ENCODE results near the gene RUSF1. TPM values are rescaled to one million over a fixed set of nuclear protein-coding genes. Genes with fewer than 3 reads are reported as not detected.

The RUSF1 gene
- total RNA-seq, 2 experiments from 2014 or later: 35.8 to 36.7 TPM

DNA sequence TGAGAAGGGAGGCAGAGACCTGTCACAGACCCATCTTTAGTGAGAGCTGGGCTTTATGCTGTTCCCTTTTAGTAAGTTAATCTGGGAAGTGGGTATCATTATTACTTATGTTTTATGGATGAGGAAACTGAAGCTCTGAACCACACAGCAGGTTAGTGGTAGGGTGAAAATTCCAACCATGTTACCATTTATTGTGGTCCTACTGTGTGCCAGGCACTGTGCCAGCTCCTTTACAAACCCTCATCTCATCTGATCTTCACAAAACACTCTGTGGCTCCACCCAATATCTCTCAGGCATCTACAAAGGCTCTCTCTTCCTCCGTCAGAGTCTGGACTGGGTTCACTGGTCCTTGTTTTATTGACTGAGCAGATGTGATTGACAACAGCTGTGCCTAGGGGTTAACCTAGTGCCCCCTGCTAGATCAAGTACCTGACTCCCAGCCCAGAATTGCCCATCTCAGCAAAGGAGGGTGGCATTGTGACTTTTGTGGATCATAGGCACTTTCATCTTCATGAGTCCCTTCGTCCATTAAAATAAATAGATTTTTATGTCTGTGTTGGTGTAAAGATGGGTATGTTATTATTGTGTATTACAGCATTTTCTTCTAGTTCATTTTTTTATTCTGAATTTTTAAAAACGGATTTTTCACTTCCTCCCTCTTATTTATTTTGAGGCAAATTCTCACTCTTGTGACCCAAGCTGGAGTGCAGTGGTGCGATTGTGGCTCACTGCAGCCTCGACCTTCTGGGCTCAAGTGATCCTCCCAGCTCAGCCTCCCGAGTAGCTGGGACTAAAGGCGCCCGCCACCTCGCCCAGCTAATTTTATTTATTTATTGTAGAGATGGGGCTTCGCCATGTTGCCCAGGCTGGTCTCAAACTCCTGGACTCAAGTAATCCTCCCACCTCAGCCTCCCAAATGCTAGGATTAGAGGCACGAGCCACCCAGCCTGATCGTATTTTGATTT is 33.1 kb downstream of the RUSF1 start:
- H3K27me3 Mint-ChIP-seq: peaks cover 19% of the 10 kb centered on the region
- intact Hi-C loops (cut with micrococcal nuclease): no loop called here
- TF ChIP-seq, protein P1, sequence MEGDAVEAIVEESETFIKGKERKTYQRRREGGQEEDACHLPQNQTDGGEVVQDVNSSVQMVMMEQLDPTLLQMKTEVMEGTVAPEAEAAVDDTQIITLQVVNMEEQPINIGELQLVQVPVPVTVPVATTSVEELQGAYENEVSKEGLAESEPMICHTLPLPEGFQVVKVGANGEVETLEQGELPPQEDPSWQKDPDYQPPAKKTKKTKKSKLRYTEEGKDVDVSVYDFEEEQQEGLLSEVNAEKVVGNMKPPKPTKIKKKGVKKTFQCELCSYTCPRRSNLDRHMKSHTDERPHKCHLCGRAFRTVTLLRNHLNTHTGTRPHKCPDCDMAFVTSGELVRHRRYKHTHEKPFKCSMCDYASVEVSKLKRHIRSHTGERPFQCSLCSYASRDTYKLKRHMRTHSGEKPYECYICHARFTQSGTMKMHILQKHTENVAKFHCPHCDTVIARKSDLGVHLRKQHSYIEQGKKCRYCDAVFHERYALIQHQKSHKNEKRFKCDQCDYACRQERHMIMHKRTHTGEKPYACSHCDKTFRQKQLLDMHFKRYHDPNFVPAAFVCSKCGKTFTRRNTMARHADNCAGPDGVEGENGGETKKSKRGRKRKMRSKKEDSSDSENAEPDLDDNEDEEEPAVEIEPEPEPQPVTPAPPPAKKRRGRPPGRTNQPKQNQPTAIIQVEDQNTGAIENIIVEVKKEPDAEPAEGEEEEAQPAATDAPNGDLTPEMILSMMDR (IDR thresholded peaks at IDR 0.05): no peak
- POLR2A ChIA-PET: interaction anchor here (0.9 to 4.2 kb wide), 4 partner anchors 13 to 33 kb away, joined by 3 to 16 read pairs (median 5); partner anchors contain the start of gene RUSF1
- CTCF ChIA-PET: interaction anchor here (0.6 to 10.2 kb wide), 3 partner anchors 12 to 164 kb away, joined by 3 to 70 read pairs (median 3); partner anchors contain the start of gene ARMC5
- no peaks in the 10 kb centered on the region for H3K9me3 Mint-ChIP-seq
- ATAC-seq (no peak), DNase-seq (no peak)
- no peak overlapping the region for H3K27ac Mint-ChIP-seq
- no peak overlapping the region for H3K4me3 Mint-ChIP-seq
- peaks cover 19% of the 10 kb centered on the region for H3K4me1 Mint-ChIP-seq (ENCODE audit: low read depth)
- no peaks in the 10 kb centered on the region for H3K36me3 Mint-ChIP-seq (ENCODE audit: low read depth)

DNA sequence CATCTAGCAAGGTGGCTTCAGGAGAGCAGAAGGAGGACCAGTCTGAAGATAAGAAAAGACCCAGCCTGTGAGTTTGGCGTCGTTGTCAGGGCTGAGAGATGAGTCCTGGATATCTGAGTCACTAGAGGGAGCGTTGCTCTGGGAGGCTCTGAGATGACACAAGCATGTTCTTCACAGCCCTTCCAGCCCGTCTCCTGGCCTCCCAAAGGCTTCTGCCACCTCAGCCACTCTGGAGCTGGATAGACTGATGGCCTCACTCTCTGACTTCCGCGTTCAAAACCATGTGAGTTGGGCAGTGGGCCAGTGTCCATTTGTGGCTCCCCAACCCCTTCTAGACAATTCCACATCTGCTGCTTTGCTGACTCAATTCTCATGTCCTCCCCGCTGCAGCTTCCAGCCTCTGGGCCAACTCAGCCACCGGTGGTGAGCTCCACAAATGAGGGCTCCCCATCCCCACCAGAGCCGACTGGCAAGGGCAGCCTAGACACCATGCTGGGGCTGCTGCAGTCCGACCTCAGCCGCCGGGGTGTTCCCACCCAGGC is 33.9 kb downstream of the RUSF1 start:
- H3K9me3 Mint-ChIP-seq: no peaks in the 10 kb centered on the region
- no peak for DNase-seq
- TF ChIP-seq, protein P1 (IDR thresholded peaks at IDR 0.05): no peak
- ChIA-PET POLR2A (interaction anchor here (0.9 to 4.2 kb wide), 3 partner anchors 14 to 34 kb away, joined by 3 to 16 read pairs (median 6); partner anchors contain the start of gene RUSF1), CTCF (interaction anchor here (0.6 to 10.2 kb wide), 2 partner anchors 15 to 163 kb away, joined by 3 to 70 read pairs; partner anchors contain the start of gene ARMC5)
- H3K27ac Mint-ChIP-seq: no peak overlapping the region
- H3K4me3 Mint-ChIP-seq: no peak overlapping the region
- no peaks in the 10 kb centered on the region for H3K36me3 Mint-ChIP-seq (ENCODE audit: low read depth)
- intact Hi-C loops (cut with micrococcal nuclease): no loop called here
- peaks cover 19% of the 10 kb centered on the region for H3K4me1 Mint-ChIP-seq (ENCODE audit: low read depth)
- peaks cover 19% of the 10 kb centered on the region for H3K27me3 Mint-ChIP-seq
- no peak for ATAC-seq

DNA sequence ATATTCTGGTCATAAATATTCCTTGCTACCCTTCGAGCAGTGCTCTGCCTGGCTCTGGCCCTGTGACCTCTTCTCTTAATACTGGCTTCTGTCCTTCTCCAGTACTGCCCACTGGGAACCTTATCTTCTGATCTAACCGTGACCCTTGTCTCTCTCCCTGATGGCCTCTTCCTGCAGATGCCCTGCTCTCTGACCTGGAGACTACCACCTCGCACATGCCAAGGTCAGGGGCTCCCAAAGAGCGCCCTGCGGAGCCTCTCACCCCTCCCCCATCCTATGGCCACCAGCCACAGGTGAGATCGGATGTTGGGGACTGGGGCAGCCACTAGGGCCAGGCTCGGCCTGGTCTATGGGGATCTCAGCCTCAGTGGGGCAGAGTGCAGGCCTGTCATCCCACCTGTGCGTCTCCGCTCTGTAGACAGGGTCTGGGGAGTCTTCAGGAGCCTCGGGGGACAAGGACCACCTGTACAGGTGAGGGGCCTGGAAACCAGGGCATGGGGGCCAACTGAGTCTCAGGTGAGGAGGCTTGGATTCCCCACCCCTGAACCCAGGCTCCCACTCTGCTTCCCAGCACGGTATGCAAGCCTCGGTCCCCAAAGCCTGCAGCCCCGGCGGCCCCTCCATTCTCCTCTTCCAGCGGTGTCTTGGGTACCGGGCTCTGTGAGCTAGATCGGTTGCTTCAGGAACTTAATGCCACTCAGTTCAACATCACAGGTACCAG is 34.8 kb downstream of the RUSF1 start:
- ChIA-PET CTCF (interaction anchor here (10.2 kb wide), 1 partner anchor 14 kb away, joined by 70 read pairs; the partner anchor contains the start of gene ARMC5), POLR2A (no interaction called here)
- H3K4me3 Mint-ChIP-seq: no peak overlapping the region

DNA sequence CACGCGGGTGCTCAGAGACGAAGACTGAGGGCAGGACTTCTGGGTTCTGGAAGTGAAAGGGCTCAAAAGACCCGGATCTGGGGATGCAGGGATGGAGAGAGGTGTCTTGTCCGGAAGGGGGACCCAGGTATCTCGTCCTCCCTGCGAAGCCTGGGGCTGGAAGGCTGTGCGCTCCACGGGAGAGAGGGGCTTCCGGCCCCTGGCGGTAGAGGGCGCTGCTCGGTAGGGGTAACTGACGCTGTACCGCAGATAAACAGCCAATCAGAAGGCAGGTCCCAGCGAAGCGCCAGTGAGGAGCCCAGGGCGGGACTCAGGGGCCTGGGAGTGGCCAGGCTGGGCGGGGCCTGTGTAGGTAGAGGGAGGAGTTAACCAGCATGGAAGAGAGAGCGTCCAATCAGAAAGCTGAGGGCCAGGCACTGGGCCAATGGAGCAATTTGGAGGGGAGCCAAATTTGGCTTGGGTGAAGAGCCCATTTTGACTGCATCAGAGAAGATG is 35.4 kb downstream of the RUSF1 start:
- TF ChIP-seq, protein P1 (IDR thresholded peaks at IDR 0.05): peak; percentile 61
- Mint-ChIP-seq H3K36me3 (ENCODE audit: low read depth) (no peaks in the 10 kb centered on the region), H3K27ac (no peak overlapping the region), H3K4me1 (ENCODE audit: low read depth) (peaks cover 16% of the 10 kb centered on the region), H3K27me3 (peaks cover 19% of the 10 kb centered on the region), H3K4me3 (peak overlapping the region; percentile 60), H3K9me3 (no peaks in the 10 kb centered on the region)
- DNase-seq: peak; percentile 67
- ChIA-PET POLR2A (no interaction called here), CTCF (interaction anchor here (10.2 kb wide), 1 partner anchor 14 kb away, joined by 70 read pairs; the partner anchor contains the start of gene ARMC5)
- intact Hi-C loops (cut with micrococcal nuclease): no loop called here
- peak; percentile 61 for ATAC-seq

More for the DNA sequence above, 34.8 kb downstream of the RUSF1 start:
- no peak overlapping the region for H3K27ac Mint-ChIP-seq
- peaks cover 19% of the 10 kb centered on the region for H3K27me3 Mint-ChIP-seq
- H3K9me3 Mint-ChIP-seq: no peaks in the 10 kb centered on the region
- intact Hi-C loops (cut with micrococcal nuclease): no loop called here
- ATAC-seq: no peak
- H3K36me3 Mint-ChIP-seq (ENCODE audit: low read depth): no peaks in the 10 kb centered on the region
- TF ChIP-seq, protein P1 (IDR thresholded peaks at IDR 0.05): no peak
- H3K4me1 Mint-ChIP-seq (ENCODE audit: low read depth): peaks cover 19% of the 10 kb centered on the region
- no peak for DNase-seq
